Activated T-helper 17 cell treated with anti-CD3 and anti-CD28 coated beads, Interleukin-2, amount 50 U/mL, for 72 hours (primary cell): ENCODE measurements around the gene DPP10. TPM values are rescaled to one million over a fixed set of nuclear protein-coding genes. Genes with fewer than 3 reads are reported as not detected.
A peak's percentile ranks its signal among the peaks of the same experiment; 100 is the strongest.

Source experiments
- ATAC-seq: fragments of 150-1000 bp; cut with Tn5 transposase; replicated peaks from 2 replicates; pipeline ENCODE4 v1.10.0; 2021; ENCODE audit warnings: mild to moderate bottlenecking, moderate library complexity
- H3K27ac Mint-ChIP-seq: one replicate; pipeline ENCODE4 v1.8.0; 2022; ENCODE audit warnings: mixed read lengths
- H3K27me3 Mint-ChIP-seq: one replicate; pipeline ENCODE4 v1.8.0; 2022; ENCODE audit warnings: mixed read lengths
- H3K36me3 Mint-ChIP-seq: one replicate; pipeline ENCODE4 v1.8.0; 2022; ENCODE audit warnings: low read depth, mild to moderate bottlenecking, mixed read lengths
- H3K4me1 Mint-ChIP-seq: one replicate; pipeline ENCODE4 v1.8.0; 2022; ENCODE audit warnings: mixed read lengths
- H3K4me3 Mint-ChIP-seq: one replicate; pipeline ENCODE4 v1.8.0; 2022; ENCODE audit warnings: mild to moderate bottlenecking, mixed read lengths
- H3K9me3 Mint-ChIP-seq: one replicate; pipeline ENCODE4 v1.8.0; 2022; ENCODE audit warnings: mixed read lengths
- total RNA-seq, 2 donors: library from RNA; stranded (reverse); gene quantifications; one replicate each; pipeline ENCODE4 v1.2.3, GENCODE V29; 2022

The DPP10 gene
- total RNA-seq, 2 donors from 2014 or later: not detected

GRCh38 chr2:114598329-114598728 lies 155.9 kb downstream of the DPP10 start:
- H3K4me1 Mint-ChIP-seq: no peaks in the 10 kb centered on the region
- H3K27ac Mint-ChIP-seq: no peak overlapping the region
- no peaks in the 10 kb centered on the region for H3K36me3 Mint-ChIP-seq
- no peak overlapping the region for H3K4me3 Mint-ChIP-seq
- no peaks in the 10 kb centered on the region for H3K9me3 Mint-ChIP-seq
- no peak for ATAC-seq
- H3K27me3 Mint-ChIP-seq: no peaks in the 10 kb centered on the region

- ATAC-seq: no peak
- H3K4me1 Mint-ChIP-seq: no peaks in the 10 kb centered on the region
- H3K4me3 Mint-ChIP-seq: no peak overlapping the region
- H3K27ac Mint-ChIP-seq: no peak overlapping the region
- no peaks in the 10 kb centered on the region for H3K36me3 Mint-ChIP-seq
- H3K27me3 Mint-ChIP-seq: peaks cover 4% of the 10 kb centered on the region
- H3K9me3 Mint-ChIP-seq: no peaks in the 10 kb centered on the region
Measured at GRCh38 chr2:114609203-114609602, 166.8 kb downstream of the DPP10 start.

DNA sequence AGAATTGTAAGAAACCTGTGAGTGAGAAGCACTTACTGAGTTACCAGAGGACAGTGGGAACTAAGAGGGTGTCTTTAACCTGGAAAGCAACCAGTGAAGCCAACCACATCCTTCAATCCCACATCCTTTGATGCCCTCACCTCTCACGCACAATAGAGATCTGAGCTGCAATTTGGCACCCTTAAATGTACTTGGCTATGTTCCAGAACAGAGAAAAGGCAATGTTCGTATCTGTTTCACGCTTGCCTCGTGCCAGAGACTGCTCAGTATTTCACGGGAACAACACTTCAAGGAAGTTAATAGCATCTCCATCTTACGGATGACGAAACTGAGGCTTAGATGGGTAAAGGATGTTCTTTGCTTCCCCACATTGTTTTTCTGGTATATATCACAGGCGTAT lies 167.4 kb downstream of the DPP10 start:
- Mint-ChIP-seq H3K27me3 (peaks cover 4% of the 10 kb centered on the region), H3K36me3 (no peaks in the 10 kb centered on the region), H3K4me3 (no peak overlapping the region), H3K27ac (no peak overlapping the region), H3K4me1 (no peaks in the 10 kb centered on the region), H3K9me3 (no peaks in the 10 kb centered on the region)
- ATAC-seq: no peak

GRCh38 chr2:114610677-114611076 lies 168.2 kb downstream of the DPP10 start:
- Mint-ChIP-seq H3K27ac (no peak overlapping the region), H3K4me3 (no peak overlapping the region)

DNA sequence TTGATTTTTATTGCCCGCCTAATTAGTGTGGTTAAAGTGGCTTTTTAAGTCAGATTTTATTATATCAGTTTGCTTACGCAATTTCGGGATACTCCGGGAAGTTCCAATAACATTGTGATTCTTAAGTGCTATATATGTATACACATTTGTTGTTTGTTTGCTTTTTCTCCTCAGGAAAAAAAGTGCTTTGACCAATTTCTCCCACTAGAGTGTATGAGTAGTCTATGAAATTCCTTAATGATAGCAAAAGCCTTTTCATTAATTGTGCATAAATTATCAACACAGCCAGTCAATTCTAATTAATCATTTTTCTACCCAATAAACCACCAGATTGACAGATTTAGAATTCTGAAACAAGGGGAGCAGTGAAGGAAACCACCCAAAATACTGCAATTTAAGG lies 172.2 kb downstream of the DPP10 start:
- Mint-ChIP-seq H3K4me1 (no peaks in the 10 kb centered on the region), H3K36me3 (no peaks in the 10 kb centered on the region), H3K27me3 (peaks cover 6% of the 10 kb centered on the region), H3K27ac (no peak overlapping the region), H3K4me3 (no peak overlapping the region), H3K9me3 (no peaks in the 10 kb centered on the region)
- no peak for ATAC-seq

More at GRCh38 chr2:114610677-114611076, 168.2 kb downstream of the DPP10 start:
- no peaks in the 10 kb centered on the region for H3K36me3 Mint-ChIP-seq
- H3K27me3 Mint-ChIP-seq: peaks cover 4% of the 10 kb centered on the region
- ATAC-seq: no peak
- no peaks in the 10 kb centered on the region for H3K9me3 Mint-ChIP-seq
- H3K4me1 Mint-ChIP-seq: no peaks in the 10 kb centered on the region

DNA sequence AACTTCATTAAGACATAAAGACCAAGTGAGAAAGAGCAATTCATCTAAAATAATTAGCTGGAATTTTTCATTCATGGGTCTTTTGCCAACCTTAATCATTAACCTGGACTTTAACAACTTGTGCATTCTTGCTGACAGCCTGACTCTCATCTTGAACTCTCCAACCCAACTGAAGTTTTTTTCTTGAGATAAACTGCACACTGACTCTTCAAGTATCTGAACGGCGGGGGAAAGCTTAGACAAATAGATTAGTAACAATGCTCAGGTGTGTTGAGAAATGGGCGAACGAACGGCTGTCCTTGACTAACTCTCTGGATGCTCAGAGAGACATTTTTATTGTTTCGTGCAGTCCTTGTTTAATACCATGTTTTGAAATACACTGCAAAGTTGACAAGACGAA lies 186.0 kb downstream of the DPP10 start:
- Mint-ChIP-seq H3K9me3 (no peaks in the 10 kb centered on the region), H3K36me3 (no peaks in the 10 kb centered on the region), H3K4me1 (no peaks in the 10 kb centered on the region), H3K27ac (no peak overlapping the region), H3K27me3 (no peaks in the 10 kb centered on the region), H3K4me3 (no peak overlapping the region)
- ATAC-seq: no peak

GRCh38 chr2:114631146-114631545 lies 188.7 kb downstream of the DPP10 start:
- ATAC-seq: no peak
- Mint-ChIP-seq H3K27ac (no peak overlapping the region), H3K36me3 (no peaks in the 10 kb centered on the region), H3K9me3 (no peaks in the 10 kb centered on the region), H3K27me3 (no peaks in the 10 kb centered on the region), H3K4me1 (no peaks in the 10 kb centered on the region), H3K4me3 (no peak overlapping the region)

GRCh38 chr2:114642166-114642770 lies 199.8 kb downstream of the DPP10 start:
- H3K4me3 Mint-ChIP-seq: no peak overlapping the region
- H3K9me3 Mint-ChIP-seq: no peaks in the 10 kb centered on the region
- H3K27me3 Mint-ChIP-seq: no peaks in the 10 kb centered on the region
- H3K27ac Mint-ChIP-seq: no peak overlapping the region
- H3K36me3 Mint-ChIP-seq: no peaks in the 10 kb centered on the region
- no peak for ATAC-seq
- H3K4me1 Mint-ChIP-seq: no peaks in the 10 kb centered on the region

- Mint-ChIP-seq H3K4me3 (no peak overlapping the region), H3K27me3 (no peaks in the 10 kb centered on the region), H3K36me3 (no peaks in the 10 kb centered on the region), H3K4me1 (no peaks in the 10 kb centered on the region), H3K27ac (no peak overlapping the region), H3K9me3 (no peaks in the 10 kb centered on the region)
- ATAC-seq: no peak
Measured at GRCh38 chr2:114642988-114643553, 200.6 kb downstream of the DPP10 start.

GRCh38 chr2:114651933-114652332 lies 209.5 kb downstream of the DPP10 start:
- ATAC-seq: no peak
- Mint-ChIP-seq H3K27ac (no peak overlapping the region), H3K36me3 (no peaks in the 10 kb centered on the region), H3K4me3 (no peak overlapping the region), H3K27me3 (peaks cover 13% of the 10 kb centered on the region), H3K4me1 (no peaks in the 10 kb centered on the region), H3K9me3 (peaks cover 4% of the 10 kb centered on the region)

GRCh38 chr2:114659880-114660279 lies 217.4 kb downstream of the DPP10 start:
- no peak overlapping the region for H3K4me3 Mint-ChIP-seq
- peaks cover 7% of the 10 kb centered on the region for H3K9me3 Mint-ChIP-seq
- no peaks in the 10 kb centered on the region for H3K36me3 Mint-ChIP-seq
- H3K4me1 Mint-ChIP-seq: no peaks in the 10 kb centered on the region
- ATAC-seq: no peak
- no peak overlapping the region for H3K27ac Mint-ChIP-seq
- H3K27me3 Mint-ChIP-seq: peaks cover 48% of the 10 kb centered on the region

DNA sequence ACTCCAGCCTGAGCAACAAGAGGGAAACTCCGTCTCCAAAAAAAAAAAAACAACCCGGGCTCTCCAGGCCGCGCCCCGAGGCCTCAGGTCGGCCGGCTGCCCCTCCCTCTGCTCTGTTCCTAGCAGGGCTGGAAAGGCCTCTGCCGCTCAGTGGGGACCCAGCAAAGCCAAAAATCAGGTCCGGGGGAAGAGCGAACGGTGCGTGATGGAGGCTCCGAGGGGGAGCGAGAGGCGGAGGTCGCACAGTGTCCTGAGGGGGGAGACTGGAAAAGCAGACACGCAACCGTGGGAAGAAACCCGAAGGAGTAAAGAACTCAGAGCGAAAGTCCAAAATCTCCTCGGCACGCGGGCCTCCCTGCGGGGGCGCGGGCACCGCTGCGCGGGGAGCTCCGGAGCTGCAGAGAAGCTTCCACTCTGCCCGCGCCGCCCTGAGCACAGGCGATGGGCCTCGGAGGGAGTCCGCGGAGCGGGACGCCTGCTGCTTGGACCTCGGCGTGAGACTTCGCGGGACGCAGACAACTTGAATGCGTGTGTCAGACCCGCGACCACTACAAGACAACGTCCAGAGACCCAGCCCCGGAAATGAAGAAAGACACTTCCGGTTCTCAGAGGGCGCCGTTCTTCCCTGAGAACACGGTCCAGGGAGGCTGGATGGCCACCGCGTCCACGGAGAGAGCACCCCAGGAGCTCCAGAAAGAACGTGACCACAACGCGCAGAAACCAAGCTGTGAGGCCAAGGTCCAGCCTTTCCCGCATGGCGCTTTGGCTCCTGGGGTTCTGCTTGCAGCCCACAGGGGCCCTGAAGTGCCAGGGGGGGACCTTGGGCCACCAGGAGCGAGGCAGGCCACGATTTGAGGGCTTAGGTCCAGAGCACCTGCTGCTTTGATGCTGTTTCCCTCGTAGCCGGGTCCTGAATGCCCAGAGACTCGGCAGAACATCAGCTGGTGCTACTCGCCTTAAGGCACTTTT lies 219.8 kb downstream of the DPP10 start:
- no peaks in the 10 kb centered on the region for H3K4me1 Mint-ChIP-seq
- no peaks in the 10 kb centered on the region for H3K36me3 Mint-ChIP-seq
- no peak for ATAC-seq
- peaks cover 37% of the 10 kb centered on the region for H3K27me3 Mint-ChIP-seq
- no peak overlapping the region for H3K27ac Mint-ChIP-seq
- peak overlapping the region; percentile 66 for H3K4me3 Mint-ChIP-seq
- peaks cover 4% of the 10 kb centered on the region for H3K9me3 Mint-ChIP-seq

DNA sequence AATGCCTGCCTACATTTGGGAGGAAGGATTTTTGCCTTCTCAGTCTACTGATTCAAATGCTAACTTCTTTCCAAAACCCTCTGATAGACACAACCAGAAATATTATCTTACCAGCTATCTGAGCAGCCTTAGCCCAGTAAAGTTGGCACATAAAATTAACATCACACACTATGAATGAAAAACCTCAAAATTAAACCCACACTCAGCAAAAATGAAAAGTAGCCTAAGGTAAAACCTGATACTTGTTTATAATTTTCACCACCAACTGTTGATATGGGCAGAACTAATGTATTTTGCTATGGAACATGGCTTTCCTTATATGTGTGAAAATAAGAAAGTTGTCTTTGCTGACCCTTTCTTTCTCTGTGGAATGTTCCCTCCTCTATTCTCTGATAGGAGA lies 226.0 kb downstream of the DPP10 start:
- H3K4me3 Mint-ChIP-seq: no peak overlapping the region
- H3K36me3 Mint-ChIP-seq: no peaks in the 10 kb centered on the region
- no peak for ATAC-seq
- peaks cover 4% of the 10 kb centered on the region for H3K27me3 Mint-ChIP-seq
- no peaks in the 10 kb centered on the region for H3K4me1 Mint-ChIP-seq
- peaks cover 4% of the 10 kb centered on the region for H3K9me3 Mint-ChIP-seq
- H3K27ac Mint-ChIP-seq: no peak overlapping the region

DNA sequence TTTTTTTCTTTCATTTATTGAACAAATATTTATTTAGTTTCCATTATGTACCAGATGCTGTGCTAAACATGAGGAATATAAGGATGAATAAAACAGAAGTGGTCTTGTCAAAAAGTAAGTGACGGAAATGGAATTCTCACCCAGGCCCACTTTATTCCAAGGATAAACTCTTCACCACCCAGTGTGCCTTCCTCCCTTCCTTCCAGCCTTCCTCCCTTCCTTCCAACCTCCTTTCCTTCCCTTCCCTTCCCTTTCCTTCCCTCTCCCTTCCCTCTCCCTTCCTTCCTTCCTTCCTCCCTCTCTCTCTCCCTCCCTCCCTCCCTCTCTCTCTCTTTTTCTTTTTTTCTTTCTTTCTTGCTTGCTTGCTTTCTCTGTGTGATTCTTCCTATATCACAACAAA lies 240.8 kb downstream of the DPP10 start:
- ATAC-seq: no peak
- H3K27ac Mint-ChIP-seq: no peak overlapping the region
- peaks cover 9% of the 10 kb centered on the region for H3K27me3 Mint-ChIP-seq
- no peaks in the 10 kb centered on the region for H3K9me3 Mint-ChIP-seq
- H3K4me1 Mint-ChIP-seq: no peaks in the 10 kb centered on the region
- H3K36me3 Mint-ChIP-seq: no peaks in the 10 kb centered on the region
- H3K4me3 Mint-ChIP-seq: no peak overlapping the region

- H3K4me3 Mint-ChIP-seq: no peak overlapping the region
- H3K4me1 Mint-ChIP-seq: no peaks in the 10 kb centered on the region
- no peak for ATAC-seq
Measured at GRCh38 chr2:114684403-114684802, 242.0 kb downstream of the DPP10 start.

More at GRCh38 chr2:114684403-114684802, 242.0 kb downstream of the DPP10 start:
- H3K9me3 Mint-ChIP-seq: no peaks in the 10 kb centered on the region
- peaks cover 9% of the 10 kb centered on the region for H3K27me3 Mint-ChIP-seq
- H3K36me3 Mint-ChIP-seq: no peaks in the 10 kb centered on the region
- no peak overlapping the region for H3K27ac Mint-ChIP-seq
